ENCODE results near the gene IGHMBP2.
"Not testable (repeated sequence)": the region's sequence is repeated elsewhere in the genome, so short reads cannot be mapped to it uniquely, and the experiment has no call there.

Gene IGHMBP2

GRCh38 chr11:68903288-68904247 lies at the start of gene IGHMBP2, which contains the start of gene MRPL21:
Gene IGHMBP2, plus strand, starts transcription at chr11:68903891. Its CDS starts 62 bp downstream, at chr11:68903953.
Gene MRPL21, minus strand, starts transcription at chr11:68903832. Its CDS starts 22 bp downstream, at chr11:68903810.
- peak; percentile 74 for DNase-seq

DNA sequence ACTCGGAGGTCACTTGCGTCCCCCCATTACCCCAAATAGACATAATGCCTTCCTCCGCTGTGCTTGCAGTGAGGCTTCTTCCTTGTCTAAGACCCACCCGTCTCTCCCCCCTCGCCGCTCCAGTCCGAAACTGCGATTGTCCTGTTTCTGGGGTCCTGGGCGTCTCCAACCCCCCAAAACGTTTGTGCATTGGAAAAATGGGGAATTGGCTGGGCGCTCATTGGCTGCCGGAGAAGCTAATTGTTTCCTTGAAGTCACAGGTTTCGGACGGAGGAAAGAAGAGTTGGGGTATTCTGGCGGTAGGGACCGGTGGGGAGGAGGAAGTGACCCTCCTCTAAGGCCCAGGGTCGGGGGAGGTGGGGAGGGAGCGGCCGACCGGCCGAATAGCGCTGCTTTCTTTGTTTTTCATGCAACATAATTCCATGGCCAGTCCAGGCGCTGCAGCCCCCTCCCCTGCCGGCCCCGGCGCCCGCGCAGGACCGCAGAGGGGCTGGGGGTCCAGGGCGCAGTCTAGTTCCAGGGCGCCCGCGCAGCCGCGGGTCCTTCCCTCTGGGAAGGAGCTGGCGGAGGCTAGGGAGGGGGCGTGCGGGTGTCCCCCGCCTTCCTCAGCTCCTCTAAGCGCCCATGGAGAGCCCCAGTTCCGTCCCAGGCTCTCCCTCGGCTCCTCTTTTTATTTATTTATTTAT lies 49.3 kb upstream of the IGHMBP2 start:
- no peak for DNase-seq

- no peak for DNase-seq
These were observed 48.3 kb upstream of the IGHMBP2 start for GRCh38 chr11:68855205-68855981.

GRCh38 chr11:68856425-68857030 lies 47.2 kb upstream of the IGHMBP2 start:
- not testable (repeated sequence) for DNase-seq

GRCh38 chr11:68857037-68857586 lies 46.6 kb upstream of the IGHMBP2 start:
- no peak for DNase-seq

DNA sequence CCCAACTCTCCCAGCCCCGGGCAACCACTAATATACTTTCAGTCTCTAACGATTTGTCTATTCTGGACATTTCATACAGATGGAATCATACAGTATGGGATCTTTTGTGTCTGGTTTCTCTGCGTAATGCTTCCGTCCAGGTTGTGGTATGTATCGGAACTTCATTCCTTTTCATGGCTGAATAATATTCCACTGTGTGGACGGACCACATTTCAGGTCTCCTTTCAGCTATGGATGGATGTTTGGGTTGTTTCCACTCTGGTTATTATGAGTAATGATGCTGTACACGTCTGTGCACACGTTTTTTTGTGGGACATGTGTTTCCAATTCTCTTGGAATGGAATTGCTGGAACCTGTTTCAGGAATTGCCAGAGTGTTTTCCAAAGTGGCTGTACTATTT lies 44.6 kb upstream of the IGHMBP2 start:
- DNase-seq = no peak

DNA sequence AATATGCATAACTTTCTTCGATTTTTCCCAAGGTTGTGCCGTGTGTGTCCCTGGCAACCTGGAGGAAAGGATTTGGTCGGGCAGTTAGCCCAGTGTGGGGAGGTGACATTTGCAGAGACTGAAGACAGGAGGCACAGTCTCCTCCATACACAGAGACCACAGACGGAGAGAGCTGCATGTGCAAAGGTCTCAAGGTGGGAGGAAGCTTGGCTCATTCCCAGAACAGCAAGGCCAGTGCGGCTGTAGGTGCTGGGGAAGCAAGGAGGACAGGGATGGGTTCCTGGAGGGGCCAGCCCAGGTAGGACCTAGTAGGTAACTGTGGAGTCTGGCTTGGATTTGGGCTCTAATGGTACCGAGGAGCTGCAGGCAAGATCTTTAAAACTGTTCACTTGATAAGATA lies 41.3 kb upstream of the IGHMBP2 start:
- DNase-seq = no peak

DNA sequence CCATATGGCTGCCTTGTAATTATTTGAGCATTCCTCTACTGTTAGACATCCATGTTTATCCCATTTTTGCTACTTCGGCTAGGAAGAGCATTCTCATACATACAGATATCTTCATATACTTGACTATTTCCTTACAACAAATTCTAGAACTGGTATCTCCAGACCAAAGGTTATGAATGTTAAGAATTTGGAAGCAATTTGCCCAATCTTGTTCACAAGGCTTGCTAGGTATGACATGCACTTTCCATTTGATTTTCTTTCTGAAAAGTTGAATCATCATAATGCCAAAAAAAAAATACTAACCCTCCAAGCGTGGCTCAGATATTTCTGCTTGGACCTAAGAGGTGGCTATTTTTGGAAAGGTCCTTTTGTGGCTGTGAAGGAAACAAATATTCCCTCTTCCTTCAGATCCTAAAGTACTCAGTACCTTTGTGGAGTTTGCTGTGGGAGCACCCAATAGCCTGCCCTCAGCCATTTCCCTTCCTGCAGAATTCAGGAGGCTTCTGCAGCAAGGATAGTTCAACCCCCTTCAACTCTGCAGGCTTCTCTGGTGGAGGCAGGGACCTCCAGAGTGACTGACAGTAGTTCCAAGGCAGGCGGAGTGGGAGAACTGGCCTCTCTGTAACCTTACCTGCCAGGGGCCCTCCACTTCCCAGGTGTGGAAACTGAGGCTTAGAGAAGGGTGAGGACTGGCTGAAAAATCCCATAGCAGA lies 40.0 kb upstream of the IGHMBP2 start:
- DNase-seq = no peak

- DNase-seq = no peak
These were observed 38.5 kb upstream of the IGHMBP2 start for GRCh38 chr11:68865241-68865640.

DNA sequence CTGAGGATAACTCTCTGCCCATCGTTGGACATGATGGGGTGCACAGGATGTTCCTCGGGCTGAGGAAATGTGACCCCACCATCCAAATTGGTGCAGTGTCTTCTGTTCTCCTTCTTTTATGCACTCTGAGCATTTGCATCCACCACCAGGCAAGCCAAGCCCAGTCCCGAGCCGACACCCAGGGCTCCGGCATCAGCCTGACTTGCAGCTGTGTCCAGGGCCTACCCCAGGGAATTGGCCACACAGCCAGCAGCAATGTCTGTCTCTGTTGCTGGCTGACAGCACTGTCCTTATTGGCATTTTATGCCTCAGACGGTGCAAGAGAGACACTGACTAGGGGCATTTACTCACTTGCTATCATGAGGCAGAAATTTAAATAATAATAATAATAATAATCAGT lies 36.6 kb upstream of the IGHMBP2 start:
- no peak for DNase-seq

DNA sequence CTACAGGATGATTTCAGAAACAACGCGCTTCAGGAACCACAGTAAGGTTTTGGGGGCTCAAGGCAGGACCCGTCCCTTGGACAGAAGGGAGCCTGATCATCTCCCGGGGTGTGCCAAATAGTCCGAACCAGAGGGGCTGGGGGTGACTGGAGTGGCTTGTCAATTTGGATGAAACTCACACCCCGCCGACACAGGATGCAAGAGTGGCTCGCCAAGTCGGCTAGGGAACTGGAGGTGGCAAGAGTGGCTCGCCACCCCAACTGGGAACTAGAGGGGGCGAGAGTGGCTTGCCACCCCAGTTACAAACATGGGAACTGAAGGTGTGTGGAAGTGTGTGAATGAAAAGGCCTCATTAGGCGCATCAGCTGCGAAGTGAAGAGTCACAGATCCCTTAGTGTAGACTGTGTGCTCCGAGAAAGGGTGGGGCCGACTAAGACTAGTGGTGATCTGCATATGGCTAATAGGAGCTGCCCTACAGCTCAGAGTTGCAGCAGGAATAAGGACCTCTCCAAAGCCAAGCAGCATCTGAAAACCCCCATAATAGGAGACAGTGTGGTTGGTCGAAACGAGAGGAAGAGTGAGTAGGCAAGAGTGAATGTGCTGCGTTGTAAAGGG lies 35.4 kb upstream of the IGHMBP2 start:
- no peak for DNase-seq

- DNase-seq = no peak
These were observed 33.2 kb upstream of the IGHMBP2 start for GRCh38 chr11:68870470-68870869.

- DNase-seq = no peak
These were observed 31.3 kb upstream of the IGHMBP2 start for GRCh38 chr11:68872216-68873003.

- DNase-seq = no peak
These were observed 25.7 kb upstream of the IGHMBP2 start for GRCh38 chr11:68878022-68878421.

DNA sequence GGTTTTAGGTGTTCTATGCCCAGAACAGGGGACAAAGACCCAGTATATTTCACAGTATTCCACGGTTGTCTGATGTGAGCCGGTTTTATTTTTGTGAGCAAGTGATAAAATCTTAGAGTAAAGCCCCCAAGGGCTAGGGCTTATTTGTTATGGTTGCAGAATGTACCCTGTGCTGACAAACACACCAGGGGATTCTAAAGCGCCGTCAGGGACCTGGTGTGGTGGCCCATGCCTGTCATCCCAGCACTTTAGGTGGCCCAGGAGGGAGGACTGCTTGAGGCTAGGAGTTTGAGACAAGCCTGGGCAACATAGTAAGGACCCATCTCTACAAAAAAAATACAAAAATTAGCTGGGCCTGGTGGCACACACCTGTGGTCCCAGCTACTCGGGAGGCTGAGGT lies 22.8 kb upstream of the IGHMBP2 start:
- DNase-seq = no peak

GRCh38 chr11:68881320-68881719 lies 22.4 kb upstream of the IGHMBP2 start:
- DNase-seq = no peak

GRCh38 chr11:68882391-68882790 lies 21.3 kb upstream of the IGHMBP2 start:
- no peak for DNase-seq

DNA sequence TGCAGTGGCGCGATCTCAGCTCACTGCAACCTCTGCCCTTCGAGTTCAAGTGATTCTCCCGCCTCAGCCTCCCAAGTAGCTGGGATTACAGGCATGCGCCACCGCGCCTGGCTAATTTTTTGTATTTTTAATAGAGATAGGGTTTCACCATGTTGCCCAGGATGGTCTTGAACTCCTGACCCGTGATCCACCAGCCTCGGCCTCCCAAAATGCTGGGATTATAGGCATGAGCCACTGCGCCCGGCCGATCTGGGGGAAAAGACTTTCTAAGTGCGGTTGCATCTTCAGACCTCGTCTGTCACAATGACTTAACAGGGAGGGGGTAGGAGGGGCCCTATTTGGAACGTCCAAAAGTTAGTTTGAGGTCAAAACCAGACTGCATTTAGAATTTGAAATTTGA lies 18.9 kb upstream of the IGHMBP2 start:
- not testable (repeated sequence) for DNase-seq

DNA sequence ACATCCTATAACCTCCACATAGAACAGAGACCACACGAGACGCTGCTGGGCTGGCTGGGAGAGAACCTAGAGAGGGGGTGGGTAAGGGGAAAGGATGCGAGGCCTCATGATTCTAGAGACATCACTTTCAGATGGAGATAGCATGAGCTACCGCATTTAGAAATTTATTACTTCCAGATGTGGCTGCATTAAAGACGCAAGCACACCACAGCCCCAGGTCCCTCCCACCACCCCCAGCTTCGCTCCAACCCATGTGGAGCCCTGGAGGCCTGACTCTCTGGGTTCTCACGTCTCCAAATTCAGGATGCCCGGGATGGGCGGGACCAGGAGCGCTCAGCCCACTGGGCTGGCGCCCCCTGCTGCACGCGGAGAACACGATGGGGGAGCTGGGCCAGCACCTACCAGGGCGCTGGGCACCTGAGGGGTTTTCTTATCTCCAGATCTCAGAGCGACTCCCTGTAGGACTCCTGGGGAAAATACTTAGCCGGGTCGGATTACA lies 13.7 kb upstream of the IGHMBP2 start:
- no peak for DNase-seq

All from NCI-H2227 treated with DMSO at 0.1 percent for 48 hours (cell line).